NB4 (cell line): ENCODE measurements around the gene RASGRP2.

Source experiments
- CTCF ChIP-seq: IDR thresholded peaks from one replicate; pipeline ENCODE4 v1.5.1; 2012; ENCODE audit warnings: low read depth, low read length
- MYC ChIP-seq: IDR thresholded peaks from 2 replicates; pipeline ENCODE4 v1.6.1; 2011; ENCODE audit warnings: low read depth, low read length
- POLR2A ChIP-seq: IDR thresholded peaks from 2 replicates; pipeline ENCODE4 v1.6.1; 2011; ENCODE audit warnings: mild to moderate bottlenecking; ENCODE audit not compliant: insufficient read length; ENCODE audit errors: extremely low read depth
- TF ChIP-seq, protein P1 (sequence below): IDR thresholded peaks from 2 replicates; pipeline ENCODE4 v1.6.1; 2011; ENCODE audit warnings: low read depth, low read length

DNA sequence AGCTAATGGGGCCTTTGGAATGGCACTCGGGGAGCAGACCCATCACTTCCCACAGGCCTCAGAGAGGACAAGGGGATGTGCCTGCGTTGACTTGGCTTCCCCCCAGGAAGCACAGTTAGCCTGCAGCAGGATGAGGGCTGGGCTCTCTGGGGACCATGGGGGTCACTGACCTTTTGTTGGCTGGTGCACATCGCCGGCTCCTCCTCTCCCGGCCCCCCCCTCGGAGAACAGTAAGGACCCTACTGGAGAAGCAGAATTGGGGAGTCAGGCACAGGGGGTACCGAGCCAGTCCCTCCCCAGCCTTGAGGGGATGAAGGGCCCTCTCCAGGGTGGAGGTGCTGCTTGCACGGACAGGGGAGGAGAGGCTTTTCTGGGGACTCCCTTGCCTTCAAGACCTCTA is 53.7 kb downstream of the RASGRP2 start:
- TF ChIP-seq CTCF (no peak), POLR2A (no peak), MYC (no peak)
- TF ChIP-seq, protein P1, sequence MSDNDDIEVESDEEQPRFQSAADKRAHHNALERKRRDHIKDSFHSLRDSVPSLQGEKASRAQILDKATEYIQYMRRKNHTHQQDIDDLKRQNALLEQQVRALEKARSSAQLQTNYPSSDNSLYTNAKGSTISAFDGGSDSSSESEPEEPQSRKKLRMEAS, result no peak
